Measurements from ENCODE around the gene MRPL27. TPM values are rescaled to one million over a fixed set of nuclear protein-coding genes. Genes with fewer than 3 reads are reported as not detected.

The MRPL27 gene
- total RNA-seq, 1 donor from 2014 or later = 55.5 TPM

- no peak for DNase-seq (ENCODE audit: low spot score)
These were observed 12.4 kb downstream of the MRPL27 start for GRCh38 chr17:50360486-50361115.

- DNase-seq (ENCODE audit: low spot score) = no peak
These were observed 13.0 kb downstream of the MRPL27 start for GRCh38 chr17:50359998-50360461.

- DNase-seq (ENCODE audit: low spot score) = no peak
These were observed 13.8 kb downstream of the MRPL27 start for GRCh38 chr17:50359005-50359699.

- DNase-seq (ENCODE audit: low spot score) = no peak
These were observed 14.8 kb downstream of the MRPL27 start for GRCh38 chr17:50358177-50358576.

GRCh38 chr17:50356892-50357510, 16.0 kb downstream of the MRPL27 start:
- DNase-seq (ENCODE audit: low spot score) = no peak

- no peak for DNase-seq (ENCODE audit: low spot score)
These were observed 16.6 kb downstream of the MRPL27 start for GRCh38 chr17:50356418-50356817.

GRCh38 chr17:50355701-50356341, 17.2 kb downstream of the MRPL27 start:
- DNase-seq (ENCODE audit: low spot score) = no peak

GRCh38 chr17:50355336-50355700, 17.7 kb downstream of the MRPL27 start:
- no peak for DNase-seq (ENCODE audit: low spot score)

- DNase-seq (ENCODE audit: low spot score) = no peak
These were observed 18.2 kb downstream of the MRPL27 start for GRCh38 chr17:50354776-50355175.

GRCh38 chr17:50354198-50354597, 18.8 kb downstream of the MRPL27 start:
- DNase-seq (ENCODE audit: low spot score) = no peak

- DNase-seq (ENCODE audit: low spot score) = no peak
These were observed 19.3 kb downstream of the MRPL27 start for GRCh38 chr17:50353600-50354195.

- DNase-seq (ENCODE audit: low spot score) = no peak
These were observed 20.0 kb downstream of the MRPL27 start for GRCh38 chr17:50352693-50353599.

GRCh38 chr17:50352072-50352692, 20.8 kb downstream of the MRPL27 start:
- no peak for DNase-seq (ENCODE audit: low spot score)

- no peak for DNase-seq (ENCODE audit: low spot score)
These were observed 22.3 kb downstream of the MRPL27 start for GRCh38 chr17:50350733-50351132.

- DNase-seq (ENCODE audit: low spot score) = no peak
These were observed 23.8 kb downstream of the MRPL27 start for GRCh38 chr17:50349243-50349600.

- no peak for DNase-seq (ENCODE audit: low spot score)
These were observed 24.3 kb downstream of the MRPL27 start for GRCh38 chr17:50348522-50349242.

GRCh38 chr17:50347894-50348291, 25.1 kb downstream of the MRPL27 start:
- no peak for DNase-seq (ENCODE audit: low spot score)

GRCh38 chr17:50347117-50347893, 25.7 kb downstream of the MRPL27 start:
- no peak for DNase-seq (ENCODE audit: low spot score)
